Body of pancreas (tissue), 4 donors: ENCODE data around the gene RAD51B.

Experiments
- POLR2A ChIP-seq, 3 donors: fragments of 450-650 bp; IDR thresholded peaks; one replicate each; pipeline ENCODE4 v1.6.1; 2016; ENCODE audit warnings: antibody characterized with exemption in 3 of 3, mild to moderate bottlenecking in 2 of 3
- TF ChIP-seq, protein P1 (sequence below), 7 experiments: fragments of 450-650 bp in 4 of 7; fragments of 200-600 bp in 3 of 7; sonication (generic) in 3 of 7; IDR thresholded peaks; one replicate each; pipeline ENCODE4 v1.5.1; 2016 to 2019; ENCODE audit warnings: antibody characterized with exemption in 7 of 7

DNA sequence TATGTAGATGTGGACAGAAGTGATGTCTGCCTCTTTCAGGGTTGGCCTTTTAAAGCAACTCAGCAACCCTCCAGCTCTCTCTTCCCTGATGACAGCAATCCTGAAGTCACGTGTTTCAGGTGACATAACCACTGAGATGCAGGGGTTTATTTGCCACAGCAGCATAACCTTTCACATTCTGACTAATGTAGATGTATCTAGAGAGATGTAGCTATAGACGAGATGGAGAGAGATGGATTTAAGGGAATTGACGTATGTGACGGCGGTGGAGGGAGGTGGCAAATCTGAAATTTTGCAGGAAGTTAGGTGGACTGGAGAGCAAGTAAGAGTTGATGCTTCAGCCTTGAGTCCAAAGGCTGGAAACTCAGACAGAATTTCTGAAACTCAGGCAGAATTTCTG is 847.3 kb downstream of the RAD51B start:
- TF ChIP-seq, protein P1, sequence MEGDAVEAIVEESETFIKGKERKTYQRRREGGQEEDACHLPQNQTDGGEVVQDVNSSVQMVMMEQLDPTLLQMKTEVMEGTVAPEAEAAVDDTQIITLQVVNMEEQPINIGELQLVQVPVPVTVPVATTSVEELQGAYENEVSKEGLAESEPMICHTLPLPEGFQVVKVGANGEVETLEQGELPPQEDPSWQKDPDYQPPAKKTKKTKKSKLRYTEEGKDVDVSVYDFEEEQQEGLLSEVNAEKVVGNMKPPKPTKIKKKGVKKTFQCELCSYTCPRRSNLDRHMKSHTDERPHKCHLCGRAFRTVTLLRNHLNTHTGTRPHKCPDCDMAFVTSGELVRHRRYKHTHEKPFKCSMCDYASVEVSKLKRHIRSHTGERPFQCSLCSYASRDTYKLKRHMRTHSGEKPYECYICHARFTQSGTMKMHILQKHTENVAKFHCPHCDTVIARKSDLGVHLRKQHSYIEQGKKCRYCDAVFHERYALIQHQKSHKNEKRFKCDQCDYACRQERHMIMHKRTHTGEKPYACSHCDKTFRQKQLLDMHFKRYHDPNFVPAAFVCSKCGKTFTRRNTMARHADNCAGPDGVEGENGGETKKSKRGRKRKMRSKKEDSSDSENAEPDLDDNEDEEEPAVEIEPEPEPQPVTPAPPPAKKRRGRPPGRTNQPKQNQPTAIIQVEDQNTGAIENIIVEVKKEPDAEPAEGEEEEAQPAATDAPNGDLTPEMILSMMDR (IDR thresholded peaks at IDR 0.05) = no peak
- no peak for TF ChIP-seq POLR2A (IDR thresholded peaks at IDR 0.05)
